Measurements from ENCODE around the gene NACC1.
A peak's percentile ranks its signal among the peaks of the same experiment; 100 is the strongest.
"Not testable (repeated sequence)": the region's sequence is repeated elsewhere in the genome, so short reads cannot be mapped to it uniquely, and the experiment has no call there.

NACC1 gene

DNA sequence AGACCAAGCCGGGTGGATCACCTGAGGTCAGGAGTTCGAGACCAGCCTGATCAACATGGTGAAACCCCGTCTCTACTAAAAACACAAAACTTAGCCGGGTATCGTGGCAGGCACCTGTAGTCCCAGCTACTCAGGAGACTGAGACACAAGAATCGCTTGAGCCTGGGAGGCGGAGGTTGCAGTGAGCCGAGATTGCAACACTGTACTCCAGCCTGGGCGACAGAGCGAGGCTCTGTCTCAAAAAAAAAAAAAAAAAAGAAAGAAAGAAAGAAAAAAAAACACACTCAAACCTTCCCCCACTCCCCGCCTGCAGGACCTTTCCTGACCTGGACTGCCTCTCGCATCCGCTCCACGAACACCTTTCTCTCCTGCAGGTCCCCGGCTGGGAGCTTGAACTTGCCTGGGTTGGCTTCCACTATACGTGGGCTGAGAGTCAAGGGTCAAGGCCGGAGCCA is 31.1 kb downstream of the NACC1 start:
- H3K27ac ChIP-seq (ENCODE audit: extremely low read depth, low read depth, low read length) = peak overlapping the region; percentile 86; the same call in 1 of the 2 replicates
- H3K4me1 ChIP-seq (ENCODE audit: control insufficient read depth, insufficient read depth, low read length) = not testable (repeated sequence)
- POLR2A ChIA-PET = interaction anchor here (0.8 to 2.8 kb wide), 4 partner anchors 14 to 29 kb away, joined by 3 to 27 read pairs (median 4); partner anchors contain the start of gene NACC1

DNA sequence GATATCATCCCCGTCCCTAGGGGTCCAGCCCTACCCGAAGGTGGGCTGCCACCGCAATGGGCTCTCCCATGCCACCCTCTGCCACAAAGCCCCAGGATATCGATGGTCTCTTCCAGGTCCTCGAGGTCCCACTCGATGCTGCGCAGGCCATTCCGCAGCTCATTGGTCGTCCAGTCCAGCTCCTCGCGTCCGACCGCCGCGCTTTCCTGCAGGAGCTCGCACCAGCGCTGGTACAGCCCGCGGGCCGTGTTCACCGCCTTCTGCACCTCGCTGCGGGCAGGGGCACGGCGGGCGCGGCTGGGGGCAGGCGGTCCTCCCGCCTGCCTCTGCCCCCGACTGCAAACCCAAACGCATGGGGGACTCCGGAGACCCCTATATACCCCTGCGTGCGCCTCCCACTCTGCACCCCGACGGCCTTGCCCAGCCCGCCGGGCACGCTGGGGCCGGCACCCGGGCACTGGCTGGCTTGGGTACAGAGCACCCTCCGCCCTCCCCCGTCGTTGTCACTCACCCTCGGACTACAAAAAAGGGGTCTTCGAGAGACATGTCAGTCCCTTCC is 31.6 kb downstream of the NACC1 start:
- no peaks in the 10 kb centered on the region for H3K9me3 ChIP-seq (ENCODE audit: control insufficient read depth, insufficient read depth, low read depth, low read length)
- CTCF ChIA-PET = interaction anchor here (0.6 to 1.7 kb wide), 5 partner anchors 22 to 172 kb away, joined by 3 to 5 read pairs (median 4); no protein-coding TSS in a partner anchor
- H3K4me1 ChIP-seq (ENCODE audit: control insufficient read depth, insufficient read depth, low read length) = peaks cover 3% of the 10 kb centered on the region
- peak overlapping the region; percentile 83 for H3K4me3 ChIP-seq (ENCODE audit: low read depth, low read length)
- peak overlapping the region; percentile 86; the same call in 1 of the 2 replicates for H3K27ac ChIP-seq (ENCODE audit: extremely low read depth, low read depth, low read length)
- H3K36me3 ChIP-seq (ENCODE audit: control insufficient read depth in 2 of 2, insufficient read depth in 1 of 2, low read length in 2 of 2) = peaks cover 6 to 17% of the 10 kb centered on the region in 2 experiments; a peak in 2 of 3 replicates
- POLR2A ChIA-PET = interaction anchor here (0.6 to 2.8 kb wide), 11 partner anchors 11 to 96 kb away, joined by 3 to 27 read pairs (median 3); partner anchors contain the start of gene NACC1
- TF ChIP-seq ZNF529 (tag by site-specific recombination; IDR thresholded peaks at IDR 0.05; ENCODE audit: insufficient replicate concordance) = no peak
- TF ChIP-seq SCRT2 (tag by site-specific recombination; IDR thresholded peaks at IDR 0.05) = no peak
- peak; percentile 7; the same call in 1 of the 2 replicates for TF ChIP-seq ZBTB7A (tag by site-specific recombination; IDR thresholded peaks at IDR 0.05; ENCODE audit: low read depth)
- TF ChIP-seq PRDM10 (tag by site-specific recombination; IDR thresholded peaks at IDR 0.05) = peak; percentile 98
- TF ChIP-seq YY2 (tag by site-specific recombination; IDR thresholded peaks at IDR 0.05) = no peak
- no peak for TF ChIP-seq BCL11A (tag by site-specific recombination; IDR thresholded peaks at IDR 0.05; ENCODE audit: low read depth)
- TF ChIP-seq, protein P1, sequence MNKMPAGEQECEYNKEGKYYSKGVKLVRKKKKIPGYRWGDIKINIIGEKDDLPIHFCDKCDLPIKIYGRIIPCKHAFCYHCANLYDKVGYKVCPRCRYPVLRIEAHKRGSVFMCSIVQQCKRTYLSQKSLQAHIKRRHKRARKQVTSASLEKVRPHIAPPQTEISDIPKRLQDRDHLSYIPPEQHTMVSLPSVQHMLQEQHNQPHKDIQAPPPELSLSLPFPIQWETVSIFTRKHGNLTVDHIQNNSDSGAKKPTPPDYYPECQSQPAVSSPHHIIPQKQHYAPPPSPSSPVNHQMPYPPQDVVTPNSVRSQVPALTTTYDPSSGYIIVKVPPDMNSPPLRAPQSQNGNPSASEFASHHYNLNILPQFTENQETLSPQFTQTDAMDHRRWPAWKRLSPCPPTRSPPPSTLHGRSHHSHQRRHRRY (tag by site-specific recombination; IDR thresholded peaks at IDR 0.05) = 0 out of 2 replicates have a peak, but pooled peaks have one; percentile 31
- TF ChIP-seq, protein P2, sequence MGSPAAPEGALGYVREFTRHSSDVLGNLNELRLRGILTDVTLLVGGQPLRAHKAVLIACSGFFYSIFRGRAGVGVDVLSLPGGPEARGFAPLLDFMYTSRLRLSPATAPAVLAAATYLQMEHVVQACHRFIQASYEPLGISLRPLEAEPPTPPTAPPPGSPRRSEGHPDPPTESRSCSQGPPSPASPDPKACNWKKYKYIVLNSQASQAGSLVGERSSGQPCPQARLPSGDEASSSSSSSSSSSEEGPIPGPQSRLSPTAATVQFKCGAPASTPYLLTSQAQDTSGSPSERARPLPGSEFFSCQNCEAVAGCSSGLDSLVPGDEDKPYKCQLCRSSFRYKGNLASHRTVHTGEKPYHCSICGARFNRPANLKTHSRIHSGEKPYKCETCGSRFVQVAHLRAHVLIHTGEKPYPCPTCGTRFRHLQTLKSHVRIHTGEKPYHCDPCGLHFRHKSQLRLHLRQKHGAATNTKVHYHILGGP (tag by site-specific recombination; IDR thresholded peaks at IDR 0.05) = no peak
- TF ChIP-seq ZBTB20 (tag by site-specific recombination; IDR thresholded peaks at IDR 0.05) = peak; percentile 85
- TF ChIP-seq ZNF335 (tag by site-specific recombination; conservative IDR thresholded peaks at IDR 0.05) = peak; percentile 84
- peak; percentile 22; the same call in 1 of the 2 replicates for TF ChIP-seq ZNF596 (tag by site-specific recombination; IDR thresholded peaks at IDR 0.05)
- no peak for TF ChIP-seq RBAK (tag by site-specific recombination; IDR thresholded peaks at IDR 0.05)
- TF ChIP-seq ZNF341 (tag by site-specific recombination; IDR thresholded peaks at IDR 0.05; ENCODE audit: low read depth) = no peak
- TF ChIP-seq ZNF530 (tag by site-specific recombination; IDR thresholded peaks at IDR 0.05; ENCODE audit: low read depth) = no peak
- peak; percentile 43 for TF ChIP-seq ZIC2 (tag by site-specific recombination; IDR thresholded peaks at IDR 0.05)
- TF ChIP-seq ZNF776 (tag by site-specific recombination; IDR thresholded peaks at IDR 0.05; ENCODE audit: borderline replicate concordance) = no peak
- no peak for TF ChIP-seq ZFP37 (tag by site-specific recombination; IDR thresholded peaks at IDR 0.05)
- TF ChIP-seq MYNN (tag by site-specific recombination; IDR thresholded peaks at IDR 0.05; ENCODE audit: borderline replicate concordance) = peak; percentile 27; the same call in 1 of the 2 replicates

More for the DNA sequence above, 31.1 kb downstream of the NACC1 start:
- peaks cover 6 to 17% of the 10 kb centered on the region in 2 experiments; a peak in 2 of 3 replicates for H3K36me3 ChIP-seq (ENCODE audit: control insufficient read depth in 2 of 2, insufficient read depth in 1 of 2, low read length in 2 of 2)
- H3K4me3 ChIP-seq (ENCODE audit: low read depth, low read length) = peak overlapping the region; percentile 83
- not testable (repeated sequence) for H3K9me3 ChIP-seq (ENCODE audit: control insufficient read depth, insufficient read depth, low read depth, low read length)
- CTCF ChIA-PET = interaction anchor here (0.6 to 1.7 kb wide), 4 partner anchors 21 to 172 kb away, joined by 3 to 5 read pairs (median 4); no protein-coding TSS in a partner anchor
- TF ChIP-seq, protein P3, sequence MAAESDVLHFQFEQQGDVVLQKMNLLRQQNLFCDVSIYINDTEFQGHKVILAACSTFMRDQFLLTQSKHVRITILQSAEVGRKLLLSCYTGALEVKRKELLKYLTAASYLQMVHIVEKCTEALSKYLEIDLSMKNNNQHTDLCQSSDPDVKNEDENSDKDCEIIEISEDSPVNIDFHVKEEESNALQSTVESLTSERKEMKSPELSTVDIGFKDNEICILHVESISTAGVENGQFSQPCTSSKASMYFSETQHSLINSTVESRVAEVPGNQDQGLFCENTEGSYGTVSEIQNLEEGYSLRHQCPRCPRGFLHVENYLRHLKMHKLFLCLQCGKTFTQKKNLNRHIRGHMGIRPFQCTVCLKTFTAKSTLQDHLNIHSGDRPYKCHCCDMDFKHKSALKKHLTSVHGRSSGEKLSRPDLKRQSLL (tag by site-specific recombination; IDR thresholded peaks at IDR 0.05) = 0 out of 2 replicates have a peak, but pooled peaks have one; percentile 14
- TF ChIP-seq ZNF362 (tag by site-specific recombination; IDR thresholded peaks at IDR 0.05) = peak; percentile 75
- TF ChIP-seq SCRT1 (tag by site-specific recombination; IDR thresholded peaks at IDR 0.05; ENCODE audit: borderline replicate concordance) = 0 out of 2 replicates have a peak, but pooled peaks have one; percentile 39
